AG09319 (cell line): ENCODE results near the gene STPG4.

Experiments
- DNase-seq: peaks from one replicate; pipeline ENCODE4 v3.0.0-alpha.2; 2010; ENCODE audit warnings: low read depth; ENCODE audit errors: extremely low read depth
- TF ChIP-seq, protein P1 (sequence below): IDR thresholded peaks from 2 replicates; pipeline ENCODE4 v1.5.1; 2011; ENCODE audit warnings: low read depth, mild to moderate bottlenecking, inconsistent platforms, low read length, moderate library complexity

STPG4 gene

DNA sequence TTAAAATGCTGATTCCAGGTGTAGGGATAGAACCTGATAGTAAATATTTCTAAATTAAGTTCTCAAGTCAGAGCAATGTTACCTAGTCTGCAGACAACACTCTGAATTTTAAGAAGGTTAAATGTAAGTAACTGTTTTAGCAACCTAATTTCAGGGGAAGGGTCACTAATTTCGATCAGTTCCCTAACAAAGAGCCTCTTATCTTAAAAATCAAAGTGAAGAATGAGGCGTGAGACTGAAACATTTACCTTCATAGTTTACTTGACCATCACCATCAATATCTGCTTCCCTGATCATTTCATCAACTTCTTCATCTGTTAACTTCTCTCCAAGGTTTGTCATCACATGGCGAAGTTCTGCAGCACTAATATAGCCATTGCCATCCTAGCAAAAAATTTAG is 6.4 kb upstream of the STPG4 start:
- TF ChIP-seq, protein P1, sequence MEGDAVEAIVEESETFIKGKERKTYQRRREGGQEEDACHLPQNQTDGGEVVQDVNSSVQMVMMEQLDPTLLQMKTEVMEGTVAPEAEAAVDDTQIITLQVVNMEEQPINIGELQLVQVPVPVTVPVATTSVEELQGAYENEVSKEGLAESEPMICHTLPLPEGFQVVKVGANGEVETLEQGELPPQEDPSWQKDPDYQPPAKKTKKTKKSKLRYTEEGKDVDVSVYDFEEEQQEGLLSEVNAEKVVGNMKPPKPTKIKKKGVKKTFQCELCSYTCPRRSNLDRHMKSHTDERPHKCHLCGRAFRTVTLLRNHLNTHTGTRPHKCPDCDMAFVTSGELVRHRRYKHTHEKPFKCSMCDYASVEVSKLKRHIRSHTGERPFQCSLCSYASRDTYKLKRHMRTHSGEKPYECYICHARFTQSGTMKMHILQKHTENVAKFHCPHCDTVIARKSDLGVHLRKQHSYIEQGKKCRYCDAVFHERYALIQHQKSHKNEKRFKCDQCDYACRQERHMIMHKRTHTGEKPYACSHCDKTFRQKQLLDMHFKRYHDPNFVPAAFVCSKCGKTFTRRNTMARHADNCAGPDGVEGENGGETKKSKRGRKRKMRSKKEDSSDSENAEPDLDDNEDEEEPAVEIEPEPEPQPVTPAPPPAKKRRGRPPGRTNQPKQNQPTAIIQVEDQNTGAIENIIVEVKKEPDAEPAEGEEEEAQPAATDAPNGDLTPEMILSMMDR = no peak
- DNase-seq = no peak

DNA sequence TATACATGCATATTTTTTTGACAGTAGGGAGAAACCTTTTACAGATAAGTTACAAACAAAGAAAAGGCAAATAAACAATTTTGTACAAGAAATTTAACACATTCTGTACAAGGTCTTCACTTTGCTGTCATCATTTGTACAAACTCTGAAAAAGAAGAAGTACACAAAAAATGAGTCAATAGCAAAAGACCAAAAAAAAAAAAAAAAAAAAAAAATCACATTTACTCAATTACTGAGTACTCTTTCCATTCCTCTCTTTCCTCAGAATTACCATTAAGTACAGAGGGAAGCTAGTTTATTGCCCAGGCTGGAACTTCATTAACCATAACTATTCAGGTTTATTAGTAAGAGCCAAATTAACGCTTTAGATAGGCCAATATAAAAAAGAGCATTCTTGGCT is 5.6 kb upstream of the STPG4 start:
- DNase-seq = no peak
- TF ChIP-seq, protein P1 = no peak

DNA sequence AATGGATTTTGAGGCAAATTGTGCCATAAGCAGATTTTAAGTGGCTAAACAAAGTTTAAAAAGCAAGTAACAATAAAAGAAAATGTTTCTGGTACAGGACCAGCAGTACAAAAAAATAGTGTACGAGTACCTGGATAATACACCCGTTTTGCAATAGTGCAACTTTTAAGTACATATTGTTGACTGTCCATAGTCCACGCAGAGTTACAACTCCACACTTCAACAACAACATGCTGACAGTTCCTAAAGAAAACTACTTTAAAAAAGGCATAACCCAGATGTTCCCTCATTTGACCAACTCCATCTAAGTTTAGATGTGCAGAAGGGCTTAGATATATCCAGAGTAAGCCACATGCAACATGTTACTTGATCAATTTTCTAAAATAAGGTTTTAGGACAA is 5.1 kb upstream of the STPG4 start:
- TF ChIP-seq, protein P1 = no peak
- DNase-seq = no peak

DNA sequence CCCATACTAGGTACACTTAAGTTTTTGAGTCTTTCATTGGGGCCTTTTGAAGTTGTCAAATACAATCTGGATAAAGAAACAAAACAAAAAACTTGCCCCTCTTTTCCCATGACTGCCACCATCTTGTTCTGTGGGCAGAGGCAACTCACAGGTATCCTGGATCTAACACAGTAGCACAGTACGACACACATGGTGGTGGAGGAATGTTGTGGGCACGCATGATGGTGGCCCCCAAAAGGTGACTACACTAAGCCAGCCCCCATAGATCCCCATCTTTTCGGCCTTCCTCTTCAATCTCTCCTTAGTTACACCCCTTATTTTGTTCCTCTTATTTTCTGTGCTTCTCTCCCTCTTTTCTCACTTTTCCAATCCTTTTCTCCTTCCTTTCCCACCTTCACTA is 4.5 kb upstream of the STPG4 start:
- TF ChIP-seq, protein P1 = no peak
- no peak for DNase-seq

DNA sequence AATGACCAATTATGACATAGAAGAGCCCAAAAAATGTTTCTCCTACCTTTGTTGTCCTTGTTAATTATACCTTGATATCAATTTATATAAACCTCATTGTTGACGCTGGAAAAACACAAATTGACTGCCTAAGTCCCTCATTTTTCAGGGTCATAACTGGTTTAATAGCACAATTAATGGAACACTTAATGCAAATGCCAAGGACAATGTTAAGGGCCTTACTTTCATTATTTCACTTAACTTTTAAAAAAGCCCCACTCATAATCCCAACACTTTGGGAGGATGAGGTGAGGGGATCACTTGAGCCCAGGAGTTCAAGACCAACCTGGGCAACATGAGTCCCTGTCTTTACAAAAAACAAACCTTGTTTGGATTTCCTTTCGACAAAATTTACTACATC is 3.5 kb upstream of the STPG4 start:
- no peak for DNase-seq
- TF ChIP-seq, protein P1 = no peak

DNA sequence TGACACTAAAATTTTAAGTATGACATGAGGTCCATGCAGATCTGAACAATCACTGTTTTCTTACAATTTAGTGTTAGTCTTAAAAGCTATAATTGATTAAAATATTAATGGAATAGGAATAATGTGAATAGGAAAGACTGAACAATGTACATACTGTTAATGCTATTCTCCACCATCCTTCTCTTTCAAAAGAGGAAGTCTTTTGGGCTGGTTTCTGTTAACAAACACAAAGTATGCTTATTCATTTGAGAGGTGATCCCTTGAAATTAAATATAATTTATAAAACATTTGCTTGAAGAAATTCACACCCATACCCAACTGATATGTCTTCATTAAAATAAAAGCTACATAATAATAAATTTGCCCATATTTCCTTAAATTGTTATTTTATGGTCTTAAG is 2.3 kb downstream of the STPG4 start:
- TF ChIP-seq, protein P1 = no peak
- no peak for DNase-seq

DNA sequence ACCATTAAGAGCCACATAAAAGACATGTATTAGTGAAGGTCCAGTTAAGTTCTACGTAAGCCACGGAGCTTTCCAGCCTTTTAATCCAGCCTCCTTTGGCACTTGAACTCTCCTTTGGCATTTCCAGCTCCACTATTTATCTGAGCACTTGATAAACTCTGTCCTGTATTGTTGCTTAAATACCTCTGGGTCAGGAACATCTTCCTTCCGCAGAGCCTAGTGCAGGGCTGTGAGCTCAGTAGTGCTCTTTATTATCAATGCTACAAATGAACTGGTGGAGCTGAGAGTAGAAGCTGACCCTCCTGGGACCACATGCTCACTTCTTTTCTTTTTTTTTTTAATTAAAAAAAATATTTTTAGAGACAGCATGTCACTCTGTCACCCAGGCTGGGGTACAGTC is 4.9 kb downstream of the STPG4 start:
- TF ChIP-seq, protein P1 = no peak
- DNase-seq = no peak
